Fibroblast of skin of right quadriceps (primary cell): ENCODE results near the gene POU3F1.
A peak's percentile ranks its signal among the peaks of the same experiment; 100 is the strongest.

Source experiments
- DNase-seq: peaks from one replicate; pipeline ENCODE4 v3.0.0-alpha.2; 2013

POU3F1 gene

DNA sequence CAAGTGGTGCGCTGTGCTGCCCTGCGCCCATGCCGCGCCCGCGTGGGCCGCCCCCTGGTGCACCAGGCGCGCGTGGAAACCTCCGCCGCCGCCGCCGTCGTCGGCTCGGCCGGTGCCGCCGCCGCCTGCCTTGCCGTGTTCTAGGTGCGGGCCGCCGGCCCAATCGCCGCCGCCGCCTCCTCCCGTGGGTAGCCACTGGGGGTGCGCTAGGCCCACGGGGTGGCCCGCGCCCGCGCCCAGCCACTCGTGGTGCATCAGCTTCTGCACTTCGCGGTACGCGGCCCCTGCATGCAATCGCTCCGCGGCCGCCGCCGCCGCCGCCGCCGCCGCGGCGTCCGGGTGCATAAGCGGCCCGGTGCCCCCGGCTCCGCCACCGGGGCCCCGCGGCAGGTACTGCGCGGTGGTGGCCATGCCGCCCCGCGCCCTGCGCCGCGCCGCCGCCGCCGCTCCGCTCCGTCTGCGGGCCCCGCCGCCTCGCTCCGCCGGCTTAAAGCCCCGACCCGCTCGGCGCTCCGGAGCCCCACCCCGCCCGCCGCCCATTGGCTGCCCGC, at the start of gene POU3F1:
Gene POU3F1, minus strand, starts transcription at position 461 of the 551 bp plus-strand sequence. Its CDS starts 50 bp downstream, at position 411.
- no peak for DNase-seq

DNA sequence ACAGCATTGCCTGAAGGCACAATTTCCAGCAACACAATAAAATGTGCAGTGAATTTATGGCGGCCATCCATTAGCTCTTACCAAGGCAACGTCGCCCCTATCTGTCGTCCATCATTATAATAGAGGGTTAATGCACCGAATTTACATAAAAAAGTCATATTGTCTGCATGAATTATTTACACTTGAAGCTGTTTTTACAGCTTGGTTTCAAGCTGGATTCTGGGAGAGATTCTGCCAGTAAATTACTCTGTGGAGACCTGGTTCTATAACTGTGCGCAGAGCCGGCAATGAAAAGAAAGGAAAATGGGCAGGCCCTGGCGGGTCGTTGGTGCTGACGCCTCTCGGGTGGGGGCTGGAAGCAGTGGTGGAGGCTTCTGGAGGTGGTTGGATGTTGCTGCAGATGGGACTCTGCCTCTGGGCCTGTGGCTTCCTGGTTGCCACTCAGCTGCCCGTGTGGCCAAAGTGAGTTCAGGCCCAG, 48.9 kb upstream of the POU3F1 start:
- no peak for DNase-seq

DNA sequence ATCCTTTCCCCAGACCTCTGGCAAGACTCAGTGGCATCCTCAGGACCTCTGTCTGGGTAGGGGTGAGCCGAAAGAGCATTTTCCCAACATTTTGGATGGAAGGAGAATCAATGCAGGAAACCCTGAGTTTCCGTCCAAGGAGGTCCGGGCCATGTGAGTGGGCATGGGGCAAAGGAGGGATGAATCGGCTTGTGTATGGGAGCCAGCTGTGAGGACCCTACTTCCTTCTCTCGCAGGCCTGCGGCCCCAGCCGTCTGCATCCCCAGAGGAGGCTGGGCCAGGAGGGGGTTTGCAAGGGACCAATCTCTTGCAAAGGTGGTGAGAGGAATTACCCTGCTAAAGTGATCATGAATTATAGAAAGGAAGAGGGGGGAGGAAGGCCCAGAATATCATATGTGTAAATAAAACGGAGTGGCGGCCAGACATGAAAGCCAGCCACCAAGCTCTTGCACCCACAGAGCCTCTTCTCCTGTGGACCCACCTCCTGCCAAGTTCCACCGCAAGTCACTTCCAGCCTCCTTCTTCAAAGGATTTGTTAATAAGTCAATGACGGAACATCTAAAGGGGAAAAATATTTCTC, 48.2 kb upstream of the POU3F1 start:
- no peak for DNase-seq

- no peak for DNase-seq
Observed at GRCh38 chr1:38093569-38094520, 47.3 kb upstream of the POU3F1 start.

- DNase-seq = no peak
Observed at GRCh38 chr1:38092256-38092655, 45.7 kb upstream of the POU3F1 start.

DNA sequence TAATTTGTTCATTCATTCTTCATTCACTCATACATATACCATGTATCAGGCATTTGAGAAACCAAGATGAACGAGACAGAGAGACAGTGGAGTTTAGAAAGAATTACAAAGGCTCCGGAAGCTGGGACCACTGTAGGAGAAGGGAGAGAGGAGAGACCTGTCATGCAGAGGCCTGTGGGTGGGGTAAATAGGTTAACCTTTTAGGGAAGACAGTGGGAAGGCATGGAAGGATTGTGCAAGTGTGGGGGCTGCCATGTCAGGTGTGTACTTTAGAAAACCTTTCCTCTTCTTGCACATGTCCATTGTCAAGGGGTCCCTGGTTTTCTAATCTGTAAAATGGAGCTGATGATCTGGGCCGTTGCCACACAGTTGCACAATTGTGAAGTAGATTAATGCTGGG, 44.2 kb upstream of the POU3F1 start:
- no peak for DNase-seq

- DNase-seq = no peak
Observed at GRCh38 chr1:38089712-38090360, 43.2 kb upstream of the POU3F1 start.

GRCh38 chr1:38088791-38089190, 42.2 kb upstream of the POU3F1 start:
- DNase-seq = no peak

DNA sequence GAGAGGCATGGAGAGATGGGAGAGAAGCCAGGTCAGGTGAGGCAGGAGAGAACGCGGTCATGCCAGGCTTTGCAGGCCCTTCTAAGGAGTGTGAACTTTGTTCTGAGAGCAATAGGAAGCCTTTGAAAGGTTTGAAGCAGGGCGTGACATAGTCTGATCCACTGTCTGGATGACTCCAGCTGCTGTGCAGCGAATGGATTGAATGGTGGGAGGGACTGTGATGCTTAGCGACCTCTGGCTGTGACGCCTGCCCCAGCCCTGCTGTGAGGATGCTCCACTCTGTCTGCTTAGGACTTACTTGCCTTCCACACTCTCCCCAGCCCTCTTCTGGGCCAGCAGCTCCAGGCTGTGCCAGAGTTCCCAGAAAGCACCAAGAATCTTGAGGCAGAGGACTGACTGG, 41.8 kb upstream of the POU3F1 start:
- DNase-seq = no peak

- no peak for DNase-seq
Observed at GRCh38 chr1:38087676-38088075, 41.1 kb upstream of the POU3F1 start.

DNA sequence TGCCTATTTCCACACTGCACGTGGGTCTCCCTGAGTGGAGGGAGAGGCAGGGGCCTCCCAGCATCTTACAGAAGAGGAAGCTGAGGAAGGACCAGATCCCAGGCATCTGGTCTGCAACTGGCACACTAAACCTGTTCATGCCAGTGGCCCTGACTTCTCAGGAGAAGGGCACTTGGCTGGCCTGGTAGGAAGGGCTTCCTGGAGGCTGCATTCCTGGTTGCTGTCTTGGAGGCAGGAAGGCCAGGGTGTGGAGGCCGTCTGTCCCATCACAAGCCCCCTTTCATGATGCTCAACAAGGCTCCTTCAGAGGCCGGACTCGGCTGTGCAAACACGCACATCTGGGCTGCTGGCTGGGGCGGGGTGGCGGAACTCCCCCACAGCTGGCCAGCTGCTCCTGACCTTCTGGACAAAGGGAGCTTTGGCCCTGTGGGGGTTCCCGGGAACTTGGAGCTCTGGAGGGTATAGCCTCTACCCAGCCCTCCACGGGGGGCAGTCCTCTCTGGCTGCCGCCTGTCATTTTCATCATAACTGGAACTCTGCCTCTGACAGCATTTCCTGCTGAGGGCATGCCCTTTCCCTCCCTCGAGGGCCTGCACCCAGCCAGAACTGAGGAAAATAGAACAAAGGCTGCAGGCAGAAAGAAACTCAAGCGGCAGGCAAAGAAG, 39.2 kb upstream of the POU3F1 start:
- no peak for DNase-seq

GRCh38 chr1:38084700-38085099, 38.1 kb upstream of the POU3F1 start:
- DNase-seq = no peak

- no peak for DNase-seq
Observed at GRCh38 chr1:38084113-38084512, 37.5 kb upstream of the POU3F1 start.

- DNase-seq = no peak
Observed at GRCh38 chr1:38083541-38083940, 36.9 kb upstream of the POU3F1 start.

- DNase-seq = no peak
Observed at GRCh38 chr1:38082769-38083263, 36.2 kb upstream of the POU3F1 start.

DNA sequence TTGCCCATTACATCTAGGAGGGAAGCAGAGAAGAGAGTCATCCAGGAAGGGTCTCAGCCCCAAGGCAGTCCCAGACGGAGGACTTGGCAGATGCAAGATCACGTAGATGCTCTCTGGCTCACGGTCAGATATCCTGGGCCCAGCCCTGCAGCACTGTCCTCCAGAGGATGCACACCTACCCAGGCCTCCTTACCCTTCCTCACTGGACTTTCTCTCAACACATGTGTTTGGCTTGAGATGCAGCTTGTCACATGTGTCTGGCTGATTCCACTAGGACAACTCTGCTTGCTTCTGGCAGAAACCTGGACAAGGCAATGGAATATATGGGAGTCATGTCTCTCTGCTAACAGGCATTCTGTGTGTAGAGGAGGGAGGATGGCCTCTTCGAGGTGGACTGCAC, 32.4 kb upstream of the POU3F1 start:
- DNase-seq = no peak

- DNase-seq = no peak
Observed at GRCh38 chr1:38077523-38078147, 31.0 kb upstream of the POU3F1 start.

GRCh38 chr1:38076455-38076854, 29.9 kb upstream of the POU3F1 start:
- no peak for DNase-seq

DNA sequence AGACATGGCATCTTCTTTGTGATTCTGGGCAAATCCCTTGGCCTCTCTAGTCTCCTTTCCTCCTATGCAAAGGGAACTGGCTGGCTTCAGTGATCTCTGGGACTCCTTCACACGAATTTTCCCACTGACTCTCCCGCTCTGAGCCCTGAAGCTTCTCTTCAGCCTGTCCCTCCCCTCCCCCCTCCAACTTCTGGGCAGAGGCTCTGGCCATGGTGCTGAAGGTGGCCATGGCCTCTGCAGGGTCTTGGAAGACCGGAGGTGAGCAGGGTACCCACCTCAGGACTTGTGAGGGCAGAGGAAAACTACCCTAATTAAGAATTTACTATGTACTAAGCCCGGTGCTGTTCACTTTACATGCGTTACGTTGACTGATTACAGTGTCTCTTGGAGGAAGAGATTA, 29.4 kb upstream of the POU3F1 start:
- peak; percentile 24 for DNase-seq

DNA sequence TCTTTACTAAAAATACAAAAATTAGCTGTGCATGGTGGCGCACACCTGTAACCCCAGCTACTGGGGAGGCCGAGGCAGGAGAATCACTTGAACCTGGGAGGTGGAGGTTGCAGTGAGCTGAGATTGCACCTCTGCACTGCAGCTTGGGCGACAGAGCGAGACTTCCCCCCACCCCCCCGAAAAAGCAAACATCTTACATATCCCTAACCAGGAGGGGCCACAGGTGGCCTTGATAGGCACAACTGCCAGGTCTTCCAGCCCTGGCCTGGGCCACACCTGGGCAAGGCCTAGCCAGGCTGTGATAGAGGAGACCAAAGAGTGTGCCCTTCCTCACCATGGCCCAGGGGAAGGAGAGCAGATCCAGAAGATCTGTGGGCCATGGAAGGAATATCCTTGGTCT, 28.6 kb upstream of the POU3F1 start:
- DNase-seq = no peak

GRCh38 chr1:38074302-38074677, 27.7 kb upstream of the POU3F1 start:
- DNase-seq = no peak
